Measurements from ENCODE around the gene METTL5. TPM values are rescaled to one million over a fixed set of nuclear protein-coding genes. Genes with fewer than 3 reads are reported as not detected.

METTL5 gene
- total RNA-seq, 1 experiment from 2014 or later: 94.7 TPM

GRCh38 chr2:169822785-169823392 lies 1.8 kb downstream of the METTL5 start:
- H3K4me1 Mint-ChIP-seq: peaks cover 18 to 21% of the 10 kb centered on the region in 2 experiments
- DNase-seq: no peak
- Histone ChIP-seq H3K9ac (ENCODE audit: extremely low read depth, insufficient read length, low read length) (no peak overlapping the region), H3K23ac (ENCODE audit: insufficient read length, low read depth, low read length) (no peak overlapping the region), H3K56ac (ENCODE audit: insufficient read length, low read depth, low read length) (no peak overlapping the region), H3K18ac (ENCODE audit: insufficient read length, low read depth, low read length) (no peak overlapping the region), H3K27me3 (ENCODE audit: insufficient read depth, low read length) (no peaks in the 10 kb centered on the region), H3K4me1 (ENCODE audit: insufficient read depth, low read length) (no peaks in the 10 kb centered on the region), H2AK5ac (ENCODE audit: insufficient read length, low read length) (no peak overlapping the region), H3K23me2 (ENCODE audit: insufficient read length, low read depth, low read length, poor library complexity, severe bottlenecking) (peaks cover 6% of the 10 kb centered on the region), H3K14ac (ENCODE audit: insufficient read depth, low read length) (no peak overlapping the region), H3K79me2 (ENCODE audit: insufficient read depth, low read length) (no peaks in the 10 kb centered on the region; the same call in 1 of the 2 replicates), H3K79me1 (ENCODE audit: insufficient read depth, low read depth, low read length, poor library complexity, severe bottlenecking) (peaks cover 3% of the 10 kb centered on the region), H3K4ac (ENCODE audit: low read depth, low read length) (no peak overlapping the region), H2BK15ac (ENCODE audit: low read depth, low read length) (no peak overlapping the region), H2BK120ac (ENCODE audit: low read depth, low read length, poor library complexity, severe bottlenecking) (no peak overlapping the region), H3K9me3 (ENCODE audit: control insufficient read depth, low read depth, low read length) (no peaks in the 10 kb centered on the region), H4K8ac (replicated peaks; ENCODE audit: insufficient read length, low read depth, low read length) (no peak overlapping the region), H4K20me1 (ENCODE audit: control insufficient read depth, insufficient read depth, insufficient read length) (no peaks in the 10 kb centered on the region), H3K27ac (ENCODE audit: insufficient read length, low read depth, low read length) (no peak overlapping the region), H2BK5ac (ENCODE audit: insufficient read length, low read length) (no peak overlapping the region), H2BK12ac (ENCODE audit: insufficient read length, low read depth, low read length) (no peak overlapping the region), H3K4me2 (ENCODE audit: insufficient read depth, insufficient read length, low read length) (no peak overlapping the region), H2BK20ac (ENCODE audit: low read depth, low read length, poor library complexity, severe bottlenecking) (no peak overlapping the region), H3T11ph (ENCODE audit: low read length) (no peak overlapping the region), H2AFZ (ENCODE audit: low read length) (no peak overlapping the region), H4K91ac (ENCODE audit: insufficient read length, low read depth, low read length) (no peak overlapping the region), H4K5ac (ENCODE audit: insufficient read length, low read depth, low read length) (no peak overlapping the region)
- TF ChIP-seq, protein P1, sequence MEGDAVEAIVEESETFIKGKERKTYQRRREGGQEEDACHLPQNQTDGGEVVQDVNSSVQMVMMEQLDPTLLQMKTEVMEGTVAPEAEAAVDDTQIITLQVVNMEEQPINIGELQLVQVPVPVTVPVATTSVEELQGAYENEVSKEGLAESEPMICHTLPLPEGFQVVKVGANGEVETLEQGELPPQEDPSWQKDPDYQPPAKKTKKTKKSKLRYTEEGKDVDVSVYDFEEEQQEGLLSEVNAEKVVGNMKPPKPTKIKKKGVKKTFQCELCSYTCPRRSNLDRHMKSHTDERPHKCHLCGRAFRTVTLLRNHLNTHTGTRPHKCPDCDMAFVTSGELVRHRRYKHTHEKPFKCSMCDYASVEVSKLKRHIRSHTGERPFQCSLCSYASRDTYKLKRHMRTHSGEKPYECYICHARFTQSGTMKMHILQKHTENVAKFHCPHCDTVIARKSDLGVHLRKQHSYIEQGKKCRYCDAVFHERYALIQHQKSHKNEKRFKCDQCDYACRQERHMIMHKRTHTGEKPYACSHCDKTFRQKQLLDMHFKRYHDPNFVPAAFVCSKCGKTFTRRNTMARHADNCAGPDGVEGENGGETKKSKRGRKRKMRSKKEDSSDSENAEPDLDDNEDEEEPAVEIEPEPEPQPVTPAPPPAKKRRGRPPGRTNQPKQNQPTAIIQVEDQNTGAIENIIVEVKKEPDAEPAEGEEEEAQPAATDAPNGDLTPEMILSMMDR (conservative IDR thresholded peaks at IDR 0.05): no peak
- H3K27me3 Mint-ChIP-seq (ENCODE audit: low read depth): peaks cover 9% of the 10 kb centered on the region
- WGBS (ENCODE audit: extremely low coverage, insufficient read length, low lambda C conversion rate): no CpG with 5 or more reads among the region's 4 CpGs
- H3K36me3 Mint-ChIP-seq (ENCODE audit: insufficient read depth in 1 of 3, low read depth in 3 of 3): peaks cover 14 to 33% (median 25%) of the 10 kb centered on the region in 3 experiments
- H3K4me3 Mint-ChIP-seq: peak overlapping the region; percentile 15 to 66; a peak in 3 of 5 replicates
- H3K27ac Mint-ChIP-seq: peak overlapping the region; percentile 48 to 75 (median 55); a peak in 2 of 7 replicates
- peaks cover 0 to 3% of the 10 kb centered on the region in 2 experiments; a peak in 2 of 5 replicates for H3K9me3 Mint-ChIP-seq

All from H9 (cell line).